BJ (cell line): ENCODE results near the gene ADD3. TPM values are rescaled to one million over a fixed set of nuclear protein-coding genes. Genes with fewer than 3 reads are reported as not detected.

Experiments used
- CTCF ChIA-PET: fragments of 350-600 bp; formaldehyde crosslinking; extraction: SDS; loops from one replicate; lab custom pipeline; 2021; ENCODE audit warnings: antibody characterized with exemption, inconsistent platforms; lab: Yijun Ruan, JAX
- POLR2A ChIA-PET: fragments of 300-600 bp; sonication (Branson Sonifier 250); formaldehyde crosslinking; extraction: SDS; loops from one replicate; lab custom pipeline; 2021; ENCODE audit warnings: antibody characterized with exemption; lab: Charles Lee
- DNase-seq: peaks from one replicate; pipeline ENCODE4 v3.0.0-alpha.2; 2011; ENCODE audit warnings: low read depth
- H3K27me3 ChIP-seq: 2 replicates; pipeline ENCODE4 v1.6.0; 2011; ENCODE audit warnings: low read length; ENCODE audit not compliant: control insufficient read depth, insufficient read depth
- H3K36me3 ChIP-seq: 2 replicates; pipeline ENCODE4 v1.5.1; 2011; ENCODE audit warnings: low read length; ENCODE audit not compliant: control insufficient read depth, insufficient read depth
- H3K4me3 ChIP-seq: 2 replicates; pipeline ENCODE4 v1.5.1; 2011; ENCODE audit warnings: low read depth, mild to moderate bottlenecking, control low read depth, low read length
- polyA plus RNA-seq: library from polyadenylated mRNA; depleted of rRNA; stranded (reverse); fragments of >200 nt; gene quantifications from 2 replicates; pipeline ENCODE4 v1.2.3, GENCODE V29; 2011
- TF ChIP-seq, protein P1 (sequence below): IDR thresholded peaks from 2 replicates; pipeline ENCODE4 v1.5.1; 2011; ENCODE audit warnings: low read depth, mild to moderate bottlenecking, control low read depth, inconsistent platforms, low read length, moderate library complexity; ENCODE audit not compliant: insufficient read depth

The ADD3 gene
- polyA plus RNA-seq, 1 experiment: 52.0 TPM

DNA sequence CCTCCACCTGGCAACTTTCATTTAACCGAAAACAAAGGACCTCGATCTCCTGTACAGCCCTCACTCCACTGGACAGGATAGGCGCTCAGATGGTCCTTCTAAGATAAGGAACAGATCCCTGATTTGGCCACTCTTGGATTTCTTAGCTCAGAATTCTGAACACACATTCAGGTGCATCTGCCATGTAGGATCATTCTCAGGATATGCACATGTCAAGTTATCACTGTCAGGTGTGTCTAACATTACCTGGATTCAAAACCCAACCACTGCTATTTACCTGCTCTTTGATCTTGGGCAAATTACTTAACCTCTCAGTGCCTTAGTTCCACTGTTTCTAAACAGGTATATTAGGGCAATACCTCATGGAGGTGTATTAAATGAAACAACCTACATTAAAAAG is 12.2 kb upstream of the ADD3 start:
- ChIA-PET CTCF (no interaction called here), POLR2A (no interaction called here)
- TF ChIP-seq, protein P1, sequence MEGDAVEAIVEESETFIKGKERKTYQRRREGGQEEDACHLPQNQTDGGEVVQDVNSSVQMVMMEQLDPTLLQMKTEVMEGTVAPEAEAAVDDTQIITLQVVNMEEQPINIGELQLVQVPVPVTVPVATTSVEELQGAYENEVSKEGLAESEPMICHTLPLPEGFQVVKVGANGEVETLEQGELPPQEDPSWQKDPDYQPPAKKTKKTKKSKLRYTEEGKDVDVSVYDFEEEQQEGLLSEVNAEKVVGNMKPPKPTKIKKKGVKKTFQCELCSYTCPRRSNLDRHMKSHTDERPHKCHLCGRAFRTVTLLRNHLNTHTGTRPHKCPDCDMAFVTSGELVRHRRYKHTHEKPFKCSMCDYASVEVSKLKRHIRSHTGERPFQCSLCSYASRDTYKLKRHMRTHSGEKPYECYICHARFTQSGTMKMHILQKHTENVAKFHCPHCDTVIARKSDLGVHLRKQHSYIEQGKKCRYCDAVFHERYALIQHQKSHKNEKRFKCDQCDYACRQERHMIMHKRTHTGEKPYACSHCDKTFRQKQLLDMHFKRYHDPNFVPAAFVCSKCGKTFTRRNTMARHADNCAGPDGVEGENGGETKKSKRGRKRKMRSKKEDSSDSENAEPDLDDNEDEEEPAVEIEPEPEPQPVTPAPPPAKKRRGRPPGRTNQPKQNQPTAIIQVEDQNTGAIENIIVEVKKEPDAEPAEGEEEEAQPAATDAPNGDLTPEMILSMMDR: no peak
- H3K4me3 ChIP-seq: no peak overlapping the region
- DNase-seq: no peak
- no peaks in the 10 kb centered on the region for H3K27me3 ChIP-seq
- no peaks in the 10 kb centered on the region for H3K36me3 ChIP-seq

DNA sequence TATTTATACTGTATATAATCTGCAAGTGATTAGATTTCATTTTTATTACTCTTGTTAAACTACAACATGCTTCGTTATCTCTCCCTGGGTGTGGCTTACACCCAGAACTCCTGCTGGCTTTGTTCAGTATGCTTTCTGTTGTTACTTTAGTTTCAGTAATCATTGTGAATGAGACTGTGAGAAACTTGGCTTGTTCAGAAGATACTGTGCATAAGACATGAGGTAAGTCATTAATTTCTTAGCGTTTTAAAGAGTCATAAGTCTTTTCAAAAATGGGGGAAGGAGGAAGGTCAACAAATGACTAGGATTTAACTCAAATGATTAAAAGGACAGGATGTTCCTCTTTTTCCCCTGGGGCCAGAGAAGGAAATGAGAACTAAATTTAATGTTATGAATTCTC is 11.6 kb upstream of the ADD3 start:
- no peak for DNase-seq
- H3K4me3 ChIP-seq: no peak overlapping the region
- no peaks in the 10 kb centered on the region for H3K36me3 ChIP-seq
- TF ChIP-seq, protein P1: no peak
- POLR2A ChIA-PET: no interaction called here
- no peaks in the 10 kb centered on the region for H3K27me3 ChIP-seq
- CTCF ChIA-PET: interaction anchor here (1.1 to 2.9 kb wide), 3 partner anchors 8 to 17 kb away, joined by 4 to 9 read pairs (median 6); no protein-coding TSS in a partner anchor

DNA sequence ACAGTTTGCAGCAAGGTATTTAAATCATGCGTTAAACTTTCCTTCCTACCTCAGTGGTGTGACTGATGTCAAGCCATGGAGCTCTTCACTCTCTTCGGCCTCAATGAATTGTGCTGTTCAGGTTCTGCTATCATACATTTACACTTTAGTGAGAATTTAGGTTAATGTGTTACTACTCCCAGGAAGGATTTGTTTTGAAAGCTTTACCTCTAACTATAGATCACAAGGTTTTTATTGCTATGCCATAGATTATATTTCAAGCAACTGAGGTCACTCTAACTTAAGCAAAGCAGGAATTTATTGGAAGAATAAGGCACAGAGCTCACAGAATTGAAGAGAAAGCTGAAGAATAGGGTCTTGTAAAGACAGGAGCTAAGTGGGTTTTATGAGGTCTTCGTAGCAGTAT is 11.0 kb upstream of the ADD3 start:
- DNase-seq: no peak
- no peaks in the 10 kb centered on the region for H3K27me3 ChIP-seq
- H3K36me3 ChIP-seq: no peaks in the 10 kb centered on the region
- TF ChIP-seq, protein P1: no peak
- ChIA-PET CTCF (interaction anchor here (1.1 to 2.9 kb wide), 3 partner anchors 9 to 18 kb away, joined by 4 to 9 read pairs (median 6); no protein-coding TSS in a partner anchor), POLR2A (interaction anchor here (0.6 kb wide), 1 partner anchor 56 kb away, joined by 3 read pairs; no protein-coding TSS in a partner anchor)
- H3K4me3 ChIP-seq: no peak overlapping the region

DNA sequence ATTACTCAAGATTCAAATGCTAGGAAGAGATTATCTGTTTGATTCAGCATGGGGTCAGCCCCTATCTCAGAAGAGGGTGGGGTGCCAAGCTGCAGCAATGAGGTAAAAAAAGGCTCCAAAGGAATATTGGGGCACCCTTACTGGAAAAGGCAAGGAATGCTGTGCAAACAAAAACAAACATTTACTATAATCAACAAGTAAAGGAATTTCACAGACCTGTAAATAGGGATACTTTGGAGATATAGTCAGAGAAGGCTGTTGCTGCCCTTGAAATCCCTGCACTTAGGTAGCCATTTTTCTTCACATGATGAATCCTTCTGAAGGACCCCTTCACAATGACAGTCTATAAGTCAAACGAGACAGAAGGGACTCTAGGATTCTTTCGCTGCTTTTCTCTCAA is 10.6 kb upstream of the ADD3 start:
- TF ChIP-seq, protein P1: no peak
- Histone ChIP-seq H3K36me3 (no peaks in the 10 kb centered on the region), H3K27me3 (no peaks in the 10 kb centered on the region), H3K4me3 (no peak overlapping the region)
- DNase-seq: no peak
- ChIA-PET POLR2A (interaction anchor here (0.6 kb wide), 1 partner anchor 55 kb away, joined by 3 read pairs; no protein-coding TSS in a partner anchor), CTCF (interaction anchor here (1.1 to 2.9 kb wide), 3 partner anchors 9 to 18 kb away, joined by 4 to 9 read pairs (median 6); no protein-coding TSS in a partner anchor)

DNA sequence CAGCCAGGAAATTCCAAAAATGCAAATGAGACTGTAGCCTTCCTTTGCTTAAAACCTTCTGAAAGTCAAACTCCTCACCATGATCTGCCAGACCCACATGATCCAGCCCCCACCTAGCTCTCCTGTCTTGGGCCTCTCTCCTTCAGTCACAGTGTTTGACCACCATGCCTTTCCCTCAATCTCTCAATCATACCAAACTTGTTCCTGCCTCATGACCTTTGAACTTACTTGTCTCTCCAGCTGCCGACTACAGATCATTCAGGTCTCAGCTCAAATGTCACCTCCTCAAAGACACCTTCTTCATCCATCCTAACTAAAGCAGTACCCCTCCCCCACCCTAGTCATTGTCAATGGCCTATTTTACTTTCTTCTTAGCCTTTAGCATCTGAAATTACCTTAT is 9.3 kb upstream of the ADD3 start:
- no peaks in the 10 kb centered on the region for H3K36me3 ChIP-seq
- DNase-seq: no peak
- no peaks in the 10 kb centered on the region for H3K27me3 ChIP-seq
- POLR2A ChIA-PET: no interaction called here
- H3K4me3 ChIP-seq: no peak overlapping the region
- TF ChIP-seq, protein P1: no peak
- CTCF ChIA-PET: interaction anchor here (1.3 to 2.9 kb wide), 3 partner anchors 9 to 114 kb away, joined by 4 to 9 read pairs (median 5); no protein-coding TSS in a partner anchor
